ENCODE results near the gene POLR2J. TPM values are rescaled to one million over a fixed set of nuclear protein-coding genes. Genes with fewer than 3 reads are reported as not detected.
A peak's percentile ranks its signal among the peaks of the same experiment; 100 is the strongest.

The POLR2J gene
- total RNA-seq, 4 donors from 2014 or later: 8.2 to 38.8 (median 14.0) TPM

- no peaks in the 10 kb centered on the region for H3K27me3 ChIP-seq
- intact Hi-C loops (cut with DNase I; ENCODE audit: low total_unique reads): no loop called here
- no peak overlapping the region for H3K4me3 ChIP-seq
- TF ChIP-seq CTCF (IDR thresholded peaks at IDR 0.05): no peak
- TF ChIP-seq POLR2A (IDR thresholded peaks at IDR 0.05): no peak
- no peak overlapping the region for H3K27ac ChIP-seq
- no peaks in the 10 kb centered on the region for H3K36me3 ChIP-seq
- no peaks in the 10 kb centered on the region for H3K9me3 ChIP-seq
- no peak for DNase-seq
- no peaks in the 10 kb centered on the region for H3K4me1 ChIP-seq
These were observed 33.6 kb downstream of the POLR2J start for GRCh38 chr7:102444961-102445673.

- DNase-seq: peak in 1 of 2 donors; percentile 68
- intact Hi-C loops (cut with DNase I; ENCODE audit: low total_unique reads): no loop called here
- H3K27me3 ChIP-seq: no peaks in the 10 kb centered on the region
- TF ChIP-seq POLR2A (IDR thresholded peaks at IDR 0.05) (no peak), CTCF (IDR thresholded peaks at IDR 0.05) (no peak)
- no peaks in the 10 kb centered on the region for H3K36me3 ChIP-seq
- H3K4me3 ChIP-seq: no peak overlapping the region
- no peaks in the 10 kb centered on the region for H3K9me3 ChIP-seq
- peak overlapping the region; percentile 18 to 49 for H3K27ac ChIP-seq
- H3K4me1 ChIP-seq: no peaks in the 10 kb centered on the region
These were observed 38.5 kb downstream of the POLR2J start for GRCh38 chr7:102439963-102440795.

GRCh38 chr7:102436118-102436517 lies 42.6 kb downstream of the POLR2J start:
- H3K27ac ChIP-seq: no peak overlapping the region
- no peaks in the 10 kb centered on the region for H3K27me3 ChIP-seq
- H3K36me3 ChIP-seq: no peaks in the 10 kb centered on the region
- no peak for DNase-seq
- TF ChIP-seq POLR2A (IDR thresholded peaks at IDR 0.05) (no peak), CTCF (IDR thresholded peaks at IDR 0.05) (no peak)
- H3K4me3 ChIP-seq: no peak overlapping the region
- intact Hi-C loops (cut with DNase I; ENCODE audit: low total_unique reads): no loop called here
- H3K9me3 ChIP-seq: no peaks in the 10 kb centered on the region
- H3K4me1 ChIP-seq: no peaks in the 10 kb centered on the region

- intact Hi-C loops (cut with DNase I; ENCODE audit: low total_unique reads): no loop called here
- peak overlapping the region; percentile 19 to 79 for H3K27ac ChIP-seq
These were observed 44.7 kb downstream of the POLR2J start for GRCh38 chr7:102434039-102434486.

More at GRCh38 chr7:102434039-102434486, 44.7 kb downstream of the POLR2J start:
- H3K4me3 ChIP-seq: peak overlapping the region; percentile 48 to 92
- no peaks in the 10 kb centered on the region for H3K36me3 ChIP-seq
- DNase-seq: no peak
- no peaks in the 10 kb centered on the region for H3K27me3 ChIP-seq
- no peak for TF ChIP-seq CTCF (IDR thresholded peaks at IDR 0.05)
- no peaks in the 10 kb centered on the region for H3K4me1 ChIP-seq
- H3K9me3 ChIP-seq: no peaks in the 10 kb centered on the region
